NOMO-1 treated with DMSO at 0.1 percent for 48 hours (cell line): Measurements from ENCODE around the gene FOXP1.

ENCODE experiments used
- DNase-seq: peaks from one replicate; lab custom pipeline; 2025; ENCODE audit not compliant: unreplicated experiment; lab: John Stamatoyannopoulos, UW

Gene FOXP1

DNA sequence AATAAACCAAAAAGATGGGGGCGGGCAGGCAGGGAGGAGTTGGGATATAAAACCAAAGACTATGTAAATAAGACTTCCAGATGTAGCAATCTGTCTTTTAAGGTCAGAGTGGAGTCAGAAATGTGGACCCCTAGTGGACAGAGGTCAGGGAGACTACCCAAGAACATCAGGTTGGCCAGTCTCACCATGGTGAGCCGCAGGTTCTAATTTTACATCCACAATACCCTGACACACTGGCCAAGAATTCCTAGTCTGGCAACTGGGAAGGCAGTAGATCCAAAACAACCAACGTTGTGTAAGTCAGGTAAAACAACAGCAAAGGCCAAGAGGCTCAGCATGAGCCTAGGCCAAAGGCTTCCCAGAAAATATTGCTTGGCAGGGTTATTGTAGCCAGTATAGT lies 203.4 kb downstream of the FOXP1 start:
- DNase-seq = no peak

DNA sequence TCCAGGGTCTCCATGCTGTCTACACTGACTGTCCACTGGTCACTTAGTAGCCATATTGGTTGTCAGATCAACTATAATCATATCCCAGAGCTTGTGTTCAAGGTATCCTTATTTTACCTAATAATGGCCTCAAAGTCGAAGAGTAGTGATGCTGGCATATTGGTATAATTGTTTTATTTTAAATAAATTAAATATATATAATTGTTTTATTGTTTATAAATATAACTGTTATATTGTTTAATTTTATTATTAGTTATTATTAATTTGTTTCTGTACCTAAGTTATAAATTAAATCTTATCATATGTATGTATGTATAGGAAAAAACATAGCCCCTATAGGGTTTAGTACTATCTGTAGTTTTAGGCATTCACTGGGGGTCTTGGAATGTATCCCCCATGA lies 205.0 kb downstream of the FOXP1 start:
- no peak for DNase-seq

DNA sequence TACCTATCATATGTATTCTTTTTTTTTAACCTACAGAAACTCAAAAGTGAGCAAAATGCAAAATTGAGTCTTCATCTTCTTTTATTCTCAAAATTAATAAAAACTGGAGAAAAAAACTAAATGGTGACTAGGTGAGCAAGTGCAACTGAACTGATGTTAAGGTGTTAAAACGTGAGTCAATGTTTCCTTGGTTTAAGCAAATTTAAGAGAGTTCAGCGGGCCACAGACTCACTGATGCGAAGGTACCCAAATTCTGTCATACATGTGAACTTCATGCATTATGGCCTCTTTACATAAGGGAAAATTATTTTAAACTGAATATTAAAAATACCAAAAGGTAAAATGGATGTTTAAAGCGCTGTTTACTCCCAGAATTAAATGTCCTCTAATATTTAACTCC lies 206.6 kb downstream of the FOXP1 start:
- no peak for DNase-seq

DNA sequence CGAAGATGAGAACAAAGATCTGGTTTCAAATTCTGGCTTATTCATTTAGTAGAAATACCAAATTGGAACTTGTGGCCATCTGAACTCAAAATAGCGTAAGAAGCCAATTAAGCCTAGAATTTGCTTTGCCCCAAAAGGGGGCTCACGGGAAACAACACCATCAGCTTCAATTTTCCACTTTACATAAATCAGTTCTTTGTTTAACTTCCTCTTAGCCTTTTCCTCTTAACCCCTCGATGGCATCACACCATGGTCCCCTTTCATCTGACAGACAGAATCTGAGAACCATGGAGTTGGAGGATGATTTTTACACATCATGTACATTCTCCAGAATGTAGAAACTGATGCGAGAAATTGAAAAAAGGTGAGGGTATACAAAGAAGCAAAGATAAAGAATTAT lies 207.0 kb downstream of the FOXP1 start:
- no peak for DNase-seq

DNA sequence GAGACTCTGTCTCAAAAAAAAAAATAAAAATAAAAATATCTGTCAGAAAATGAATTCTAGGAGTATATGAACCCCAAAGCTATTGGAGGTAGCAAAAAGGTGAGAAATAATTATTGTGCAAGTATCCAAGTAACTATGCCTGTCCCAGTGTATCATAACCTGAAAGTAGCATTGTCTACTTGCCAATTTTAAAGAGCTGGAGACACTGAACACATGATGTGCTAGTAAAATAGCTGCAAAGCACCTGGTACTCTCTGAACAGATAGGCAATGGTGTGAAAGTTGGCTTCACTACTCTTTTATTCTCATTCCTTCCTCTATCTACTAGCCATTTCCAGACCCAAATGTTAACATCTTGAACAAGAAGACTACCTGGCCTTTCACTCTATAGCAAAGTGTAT lies 208.9 kb downstream of the FOXP1 start:
- no peak for DNase-seq

DNA sequence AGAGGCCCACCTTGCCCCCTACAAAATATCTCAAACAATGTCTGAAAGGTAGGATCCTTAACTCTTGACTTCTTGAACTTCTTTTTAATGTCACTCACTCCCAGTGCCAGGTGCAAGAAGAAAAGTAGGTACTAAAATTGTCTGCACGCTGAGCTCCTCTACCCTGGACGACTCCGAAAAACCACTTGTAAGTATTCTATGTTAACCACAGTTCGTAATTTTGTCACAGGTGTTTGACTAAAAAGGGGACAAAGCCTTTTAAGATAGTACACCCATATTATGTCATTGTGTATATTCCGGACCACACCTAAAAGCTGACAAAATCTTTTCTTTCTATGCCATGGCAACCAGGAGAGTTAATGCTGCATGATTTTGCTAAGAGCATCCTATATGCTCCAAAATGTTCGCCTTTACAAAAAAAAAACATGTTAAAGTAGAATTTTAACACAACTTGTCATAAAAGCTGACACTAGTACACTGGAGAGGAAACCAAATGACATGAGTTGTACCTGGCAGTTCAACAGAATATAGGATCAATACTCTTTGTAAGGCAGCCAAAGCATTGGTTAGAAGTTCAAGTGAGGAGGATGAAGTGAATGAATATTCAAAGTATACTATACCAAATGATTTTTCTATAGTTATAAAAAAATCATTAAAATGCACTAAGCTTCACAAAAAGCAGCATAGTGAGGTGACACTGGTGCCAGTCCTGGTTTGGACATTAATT lies 210.5 kb downstream of the FOXP1 start:
- no peak for DNase-seq

DNA sequence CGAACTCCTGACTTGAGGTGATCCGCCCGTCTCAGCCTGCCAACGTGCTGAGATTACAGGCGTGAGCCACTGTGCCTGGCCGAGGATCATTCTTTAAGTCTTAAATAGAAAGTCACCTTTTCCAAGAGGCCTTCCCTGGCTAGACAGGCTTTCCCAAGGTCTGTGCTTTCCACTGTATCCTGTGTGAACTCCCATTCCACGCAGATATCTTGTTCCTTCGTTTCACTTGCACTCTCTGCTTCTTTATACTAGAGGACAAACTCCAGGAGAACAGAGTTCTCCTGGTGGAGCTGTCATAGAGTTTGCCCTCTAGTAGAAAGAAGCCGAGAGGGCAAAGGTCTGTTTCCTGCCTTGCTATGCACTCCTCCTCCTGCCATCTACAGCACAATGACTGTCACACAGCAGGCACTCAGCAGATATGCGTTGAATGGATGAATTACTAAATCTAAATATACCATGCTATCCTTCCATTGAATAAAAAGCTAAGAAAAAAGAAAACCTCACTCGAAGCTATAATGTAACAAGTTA lies 211.2 kb downstream of the FOXP1 start:
- no peak for DNase-seq

DNA sequence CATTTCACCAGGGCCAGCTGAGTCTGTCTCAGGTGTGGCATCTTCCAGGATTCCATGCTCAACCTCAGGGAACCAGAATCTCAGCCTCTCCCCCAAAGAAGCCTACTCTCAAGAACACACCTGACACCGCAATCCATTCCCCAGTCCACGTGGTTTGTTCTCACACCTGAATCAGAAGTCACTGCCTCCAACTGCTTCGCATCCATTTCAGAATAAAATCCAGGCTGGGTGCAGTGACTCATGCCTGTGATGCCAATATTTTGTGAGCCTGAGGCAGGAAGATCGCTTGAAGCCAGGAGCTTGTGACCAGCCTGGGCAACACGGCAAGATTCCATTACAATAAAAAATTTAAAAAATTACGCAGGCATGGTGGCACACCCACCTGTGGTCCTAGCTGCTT lies 212.2 kb downstream of the FOXP1 start:
- no peak for DNase-seq

DNA sequence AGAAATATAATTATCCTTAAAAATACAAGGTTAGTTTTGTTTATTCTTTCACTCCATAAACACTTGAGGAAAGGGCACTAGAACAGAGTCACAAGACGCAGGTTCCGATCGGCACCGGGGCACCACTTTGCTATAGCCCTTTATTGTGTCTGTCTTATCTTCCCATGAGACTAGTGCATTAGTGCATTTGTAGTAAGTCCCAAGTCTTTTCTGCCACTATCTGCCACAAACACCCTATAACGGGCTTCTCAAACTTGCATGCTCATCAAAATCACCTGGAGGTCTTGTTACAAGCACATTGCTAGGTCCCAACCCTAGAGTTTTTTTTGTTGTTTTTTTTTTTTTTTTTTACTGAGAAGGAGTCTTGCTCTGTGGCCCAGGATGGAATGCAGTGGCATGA lies 213.1 kb downstream of the FOXP1 start:
- DNase-seq = no peak

DNA sequence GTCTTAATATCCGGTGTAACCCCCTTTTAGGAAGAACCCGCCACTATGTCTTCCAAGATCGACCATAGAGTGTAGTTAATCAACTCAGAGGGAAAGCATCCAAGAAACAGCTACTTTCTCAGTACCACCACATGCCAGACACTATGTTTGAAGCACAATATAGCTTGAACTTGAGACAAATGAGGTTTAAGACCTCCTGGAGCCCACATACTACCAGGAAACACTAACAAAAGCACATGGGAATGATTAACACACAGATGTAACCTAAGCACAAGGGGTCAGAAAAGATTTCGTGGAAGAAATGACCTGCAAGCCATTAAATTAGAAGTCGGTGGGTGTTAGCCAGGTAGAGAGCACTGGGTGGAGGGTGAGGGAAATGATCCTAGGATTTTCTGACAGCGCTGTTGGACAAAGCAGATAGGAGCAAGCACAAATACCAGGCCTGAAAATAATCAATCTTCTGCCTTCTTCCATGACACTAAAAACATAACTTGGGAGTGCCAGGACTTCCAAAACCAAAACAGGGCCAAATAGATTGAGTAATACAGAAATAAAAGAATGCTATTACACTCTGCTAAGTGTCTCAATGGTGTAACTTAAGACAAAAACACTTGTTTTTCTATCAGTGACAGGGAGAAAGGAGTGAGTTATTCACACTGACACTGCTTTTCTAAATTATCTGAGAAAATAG lies 213.7 kb downstream of the FOXP1 start:
- DNase-seq = no peak

DNA sequence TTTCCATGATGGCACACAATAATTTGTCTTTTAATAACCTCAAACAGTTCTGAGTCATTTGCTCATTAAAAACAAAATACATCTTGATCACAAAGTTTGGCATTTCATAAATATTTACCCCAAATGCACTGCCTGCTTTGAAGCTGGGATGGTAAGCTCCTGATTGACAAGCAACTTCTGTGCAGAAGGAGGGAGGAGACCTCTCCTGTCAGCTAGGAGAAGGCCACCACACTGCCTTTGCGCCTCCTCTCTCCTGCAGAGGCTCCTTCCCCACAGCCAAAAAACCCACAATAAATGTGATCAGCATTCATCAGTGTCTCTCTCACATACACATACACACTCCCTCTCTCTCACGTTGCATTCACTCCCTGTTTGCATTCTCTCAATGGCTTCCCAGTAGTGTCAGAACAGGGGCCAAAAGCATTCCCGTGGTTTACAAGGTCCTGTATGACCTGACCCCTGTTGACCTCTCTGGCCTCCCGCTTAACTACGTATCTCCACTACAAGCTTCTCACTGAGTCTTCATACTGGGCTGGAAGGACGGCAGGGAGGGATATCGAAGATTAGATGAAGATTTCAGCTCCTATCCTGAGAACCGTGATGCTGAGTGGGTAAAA lies 216.4 kb downstream of the FOXP1 start:
- DNase-seq = no peak

DNA sequence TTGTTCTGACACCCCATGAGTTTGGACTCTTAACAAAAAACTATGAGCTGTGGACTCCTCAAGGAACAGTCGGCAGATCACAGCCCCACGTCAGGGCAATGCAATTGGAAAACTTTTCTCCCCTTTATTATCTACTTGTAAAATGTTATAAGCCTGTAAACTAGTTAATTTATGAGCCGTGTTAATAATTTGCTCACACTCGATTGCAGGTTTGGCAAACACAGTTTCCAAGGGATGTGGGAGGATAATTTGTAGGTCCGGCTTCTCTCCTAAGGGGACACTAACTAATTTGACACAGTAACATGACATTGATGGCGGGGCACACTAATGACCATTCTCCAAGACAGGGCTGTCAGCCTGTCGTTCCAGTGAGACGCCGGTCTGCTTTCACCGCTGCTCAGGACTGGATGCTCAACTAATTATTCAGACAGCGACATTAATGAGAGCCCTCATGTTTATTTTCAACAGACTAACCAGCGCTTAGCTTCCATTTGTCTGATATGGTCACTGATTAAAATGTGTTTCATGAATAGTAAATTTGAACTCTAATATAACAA lies 222.1 kb downstream of the FOXP1 start:
- no peak for DNase-seq

DNA sequence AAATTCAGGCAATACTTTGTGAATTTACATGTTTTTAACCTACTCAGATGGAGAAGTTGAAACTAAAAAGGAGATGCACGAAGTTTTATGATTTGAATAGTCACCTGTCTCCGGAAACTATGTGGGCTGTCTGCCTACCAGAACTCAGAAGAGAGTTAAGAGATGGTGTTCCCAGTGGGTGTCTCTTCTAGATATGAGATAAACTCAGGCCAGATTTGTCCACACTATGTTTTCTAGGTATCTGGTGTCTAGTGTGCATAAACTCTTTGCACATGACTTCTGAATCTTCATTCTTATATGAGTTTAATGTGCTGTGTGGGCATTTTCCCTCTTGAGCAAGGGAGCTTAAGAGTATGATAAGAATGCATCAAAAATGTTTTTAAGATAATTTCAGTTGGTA lies 222.8 kb downstream of the FOXP1 start:
- no peak for DNase-seq

DNA sequence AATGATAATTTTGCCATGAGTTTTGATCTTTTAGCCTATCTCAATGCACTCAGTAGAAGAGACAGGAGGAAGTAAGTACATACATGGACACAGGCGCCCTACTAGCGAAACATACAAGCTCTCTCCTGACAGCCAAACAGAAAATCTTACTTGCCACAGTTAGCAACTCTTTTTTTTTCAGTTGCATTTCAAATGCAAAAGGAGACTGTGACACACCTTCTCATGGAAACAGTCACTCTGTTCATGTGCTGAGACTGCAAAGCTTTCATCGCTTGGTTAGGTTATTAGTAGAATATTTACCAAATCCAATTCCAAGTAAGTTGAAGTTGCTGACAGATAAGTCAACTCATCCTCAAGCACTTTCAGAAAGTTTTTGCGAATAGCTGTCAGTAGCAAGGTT lies 223.3 kb downstream of the FOXP1 start:
- no peak for DNase-seq

DNA sequence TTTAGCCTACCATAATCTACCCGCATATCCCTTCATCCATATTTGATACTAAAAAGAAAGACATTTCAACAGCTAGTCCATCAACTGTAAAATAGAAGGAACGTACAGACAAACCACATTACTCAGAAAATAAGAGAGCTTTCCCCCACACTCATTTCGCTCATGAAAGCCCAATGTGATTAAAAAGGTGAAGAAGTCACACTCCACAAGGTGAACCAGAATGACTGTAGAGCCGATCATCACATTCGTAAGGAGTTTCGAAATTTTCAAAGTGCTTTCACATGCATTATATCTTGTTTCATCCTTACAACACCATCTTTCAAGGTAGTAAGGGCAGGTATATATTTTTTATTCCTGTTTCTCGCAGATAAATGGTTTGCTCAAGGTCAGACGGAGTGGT lies 225.3 kb downstream of the FOXP1 start:
- no peak for DNase-seq

DNA sequence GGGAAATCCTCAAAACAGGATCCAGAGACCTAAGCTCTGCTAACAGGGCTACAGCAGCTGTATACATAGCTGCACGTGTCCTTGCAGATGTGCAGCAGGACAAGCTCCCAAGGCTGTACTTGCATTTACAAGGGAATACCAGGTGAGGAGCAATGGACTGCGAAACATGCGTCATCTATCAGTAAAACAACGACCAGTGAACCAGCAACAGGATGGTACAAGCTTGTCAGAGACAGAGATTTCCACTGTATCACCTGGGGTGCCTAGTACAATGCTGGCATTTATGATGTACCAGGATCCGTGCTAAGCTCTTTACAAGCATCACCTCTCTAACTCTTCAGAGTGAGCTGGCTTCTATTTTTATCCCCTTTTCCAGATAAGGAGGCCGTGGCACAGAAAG lies 227.3 kb downstream of the FOXP1 start:
- no peak for DNase-seq

DNA sequence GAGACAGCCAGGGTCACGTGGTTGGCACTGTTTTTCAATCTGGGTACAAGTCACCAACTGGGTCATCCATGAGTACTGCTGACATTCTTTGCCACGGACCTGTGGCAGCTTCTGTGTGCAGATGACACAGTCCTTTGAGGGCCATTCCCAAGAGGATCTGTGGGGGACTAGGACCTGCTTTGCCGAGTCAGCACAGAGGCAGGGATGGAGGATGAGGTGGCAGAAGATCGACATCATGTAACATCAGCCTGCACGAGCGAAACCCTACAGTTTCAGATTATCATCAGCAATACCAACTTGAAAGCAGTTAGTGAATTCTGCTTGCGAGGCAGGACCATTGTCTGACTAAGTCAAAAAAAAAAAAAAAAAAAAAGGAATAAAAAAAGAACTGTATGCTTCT lies 227.7 kb downstream of the FOXP1 start:
- no peak for DNase-seq

DNA sequence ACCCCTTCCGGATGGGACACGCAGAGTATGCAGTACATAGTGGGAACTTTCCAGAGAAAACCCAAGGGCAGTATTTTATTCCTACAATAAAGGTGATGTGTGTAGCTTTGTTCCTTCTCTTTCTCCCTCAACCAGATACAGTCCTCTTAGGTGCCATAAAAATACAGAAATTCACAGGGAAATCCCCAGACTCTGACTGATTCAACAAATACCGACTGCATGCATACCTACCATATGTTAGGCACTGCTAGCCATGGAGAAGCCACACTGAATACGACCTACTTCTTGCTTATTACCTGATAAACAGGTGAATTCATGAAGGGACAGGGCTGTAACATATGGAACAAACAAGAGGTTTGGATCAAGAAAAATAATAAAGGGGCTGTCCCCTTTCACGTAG lies 228.5 kb downstream of the FOXP1 start:
- no peak for DNase-seq

DNA sequence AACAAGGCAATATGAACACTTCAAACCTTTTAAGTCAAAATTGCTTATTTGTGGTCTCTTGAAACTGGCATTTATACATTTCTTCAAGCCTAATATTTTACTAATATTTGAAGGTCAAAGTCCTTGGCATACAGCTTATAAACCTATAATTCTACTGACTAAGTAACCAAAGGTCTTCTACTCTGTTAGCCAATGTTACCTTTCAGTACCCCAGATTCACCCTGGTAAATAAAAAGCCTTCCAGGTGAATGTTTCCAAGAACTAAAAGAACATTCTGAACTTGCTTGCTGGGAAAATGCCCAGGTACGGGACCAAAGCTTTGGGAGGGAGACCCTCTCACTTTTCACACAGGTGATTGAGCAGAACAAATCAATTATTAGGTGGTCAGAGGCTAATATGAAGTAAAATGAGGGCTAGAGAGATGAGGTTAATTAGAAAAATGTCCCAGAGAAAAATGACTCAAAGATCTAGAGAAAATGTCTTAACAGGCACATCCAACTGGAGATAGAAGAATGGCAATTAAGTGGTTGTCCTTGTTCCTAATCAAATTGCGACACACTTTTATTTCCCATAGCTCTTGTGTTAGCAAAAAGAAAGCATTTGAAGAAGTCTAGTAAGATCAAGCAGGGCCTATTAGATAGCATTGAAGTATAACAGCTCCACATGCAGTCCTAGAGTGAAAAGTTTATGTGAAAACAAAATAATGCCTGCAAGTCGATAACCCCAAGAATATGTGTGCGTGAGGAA lies 232.0 kb downstream of the FOXP1 start:
- no peak for DNase-seq

DNA sequence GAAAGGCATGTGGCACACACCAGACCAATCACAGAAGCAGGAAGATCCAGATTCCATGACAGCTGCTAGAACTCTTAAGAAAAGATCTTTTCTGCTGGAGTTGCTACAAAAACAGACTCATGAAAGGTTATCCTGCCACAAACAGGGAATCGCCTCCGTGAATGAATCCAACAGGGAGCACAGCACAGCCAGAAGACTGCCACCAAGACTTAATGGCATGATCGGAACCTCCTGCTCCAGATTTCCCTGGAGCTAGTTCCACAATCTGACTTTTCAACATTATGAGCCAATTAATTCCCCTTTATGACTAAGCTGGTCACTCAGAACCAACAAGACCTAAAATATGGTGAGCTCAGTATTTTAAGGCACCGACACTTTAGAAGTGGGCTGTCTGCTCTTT lies 232.5 kb downstream of the FOXP1 start:
- DNase-seq = no peak

DNA sequence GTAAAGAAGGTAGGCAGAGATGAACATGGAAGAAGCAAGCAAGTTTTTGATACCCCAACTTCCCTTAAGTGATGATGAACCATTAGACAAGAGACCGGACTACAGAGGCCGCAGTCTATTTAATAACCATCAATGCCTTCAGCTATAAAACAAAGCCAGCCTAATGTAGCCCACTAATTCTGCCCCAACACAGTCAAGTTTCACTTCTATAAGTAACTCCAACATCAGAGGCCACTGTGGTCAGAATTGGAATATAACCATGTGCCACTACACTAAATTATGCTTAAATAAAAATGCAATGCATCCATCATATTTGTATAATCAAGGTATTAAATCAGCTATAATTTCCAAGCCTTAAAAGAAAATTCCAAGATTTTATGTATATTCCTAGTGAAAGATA lies 234.7 kb downstream of the FOXP1 start:
- no peak for DNase-seq
